A204.1 (cell line): ENCODE results near the gene NFKB1.

ENCODE experiments used
- FAIRE-seq: peaks from 2 replicates; lab custom pipeline; 2012; peaks lifted over from hg19 to GRCh38; lab: Jason Lieb, UNC

Gene NFKB1

GRCh38 chr4:102533904-102534303 lies 32.7 kb downstream of the NFKB1 start:
- no peak for FAIRE-seq

- no peak for FAIRE-seq
Measured at GRCh38 chr4:102534845-102535244, 33.7 kb downstream of the NFKB1 start.

DNA sequence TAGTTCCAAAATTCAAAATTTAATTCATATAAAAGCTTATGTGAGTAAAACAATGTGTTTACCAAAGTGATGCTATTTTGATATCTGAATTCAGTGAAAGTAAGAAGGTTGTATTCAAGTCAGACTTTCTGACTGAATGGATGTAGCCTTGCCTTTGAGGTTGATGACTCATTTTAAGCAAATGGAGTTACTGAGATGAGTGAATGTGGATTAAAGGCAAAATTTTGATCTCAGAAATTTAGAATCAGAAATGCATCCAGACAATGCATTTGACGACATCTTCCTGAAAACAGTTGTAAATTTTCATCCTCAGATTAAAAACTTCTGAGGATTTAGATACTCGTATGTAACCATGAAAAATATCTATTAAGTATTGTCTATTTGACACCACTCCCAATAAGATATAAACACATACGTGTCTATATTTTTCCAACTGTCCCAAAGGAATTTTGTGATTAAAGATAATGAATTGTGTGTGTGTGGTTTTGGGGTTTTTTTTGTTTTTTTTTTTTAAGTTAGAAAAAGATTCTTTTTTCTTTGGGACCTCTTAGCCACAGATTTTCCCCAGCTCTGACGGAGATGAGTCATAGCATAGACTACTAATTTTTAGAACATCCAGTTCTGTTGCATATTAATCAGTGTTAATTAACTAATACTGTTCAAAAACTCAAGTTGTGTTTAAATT lies 34.4 kb downstream of the NFKB1 start:
- no peak for FAIRE-seq

GRCh38 chr4:102536768-102537167 lies 35.6 kb downstream of the NFKB1 start:
- FAIRE-seq = peak; percentile 25

DNA sequence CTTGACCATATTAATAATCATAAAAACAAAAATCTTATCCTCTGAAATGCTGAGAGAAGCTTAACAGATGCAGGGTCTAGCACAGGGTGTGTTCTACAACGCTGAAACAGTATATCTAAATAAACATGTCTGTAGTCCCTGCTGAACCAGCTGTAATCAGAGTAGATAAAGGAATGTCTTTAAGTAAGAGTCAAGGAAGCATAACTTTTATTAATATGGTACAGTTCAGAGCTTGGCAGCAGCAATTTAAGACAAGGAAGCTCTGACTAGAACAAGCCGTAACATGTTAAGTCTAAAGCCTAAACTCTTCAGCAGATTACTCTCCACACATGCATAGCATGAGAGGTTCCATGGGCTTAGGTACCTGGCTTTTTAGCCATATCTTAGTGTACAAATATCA lies 36.1 kb downstream of the NFKB1 start:
- no peak for FAIRE-seq

DNA sequence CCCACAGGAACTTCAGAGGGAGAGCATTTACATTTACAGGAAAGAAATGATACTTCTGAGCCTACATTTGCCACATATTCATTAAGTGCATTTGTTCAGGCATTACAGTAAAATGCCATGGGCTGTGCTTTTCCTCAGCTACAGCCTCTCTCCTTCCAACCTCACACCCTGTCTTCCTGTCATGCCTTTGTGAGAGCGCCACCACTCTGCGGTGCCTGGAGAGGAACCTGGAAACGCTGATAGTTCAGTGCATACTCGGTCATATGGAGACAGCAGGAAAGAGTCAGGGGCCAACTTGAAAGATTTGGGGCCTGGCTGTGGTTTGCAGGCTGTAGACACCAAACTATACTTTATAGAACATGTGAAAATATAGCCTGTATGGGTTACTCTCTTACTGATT lies 40.5 kb downstream of the NFKB1 start:
- no peak for FAIRE-seq

DNA sequence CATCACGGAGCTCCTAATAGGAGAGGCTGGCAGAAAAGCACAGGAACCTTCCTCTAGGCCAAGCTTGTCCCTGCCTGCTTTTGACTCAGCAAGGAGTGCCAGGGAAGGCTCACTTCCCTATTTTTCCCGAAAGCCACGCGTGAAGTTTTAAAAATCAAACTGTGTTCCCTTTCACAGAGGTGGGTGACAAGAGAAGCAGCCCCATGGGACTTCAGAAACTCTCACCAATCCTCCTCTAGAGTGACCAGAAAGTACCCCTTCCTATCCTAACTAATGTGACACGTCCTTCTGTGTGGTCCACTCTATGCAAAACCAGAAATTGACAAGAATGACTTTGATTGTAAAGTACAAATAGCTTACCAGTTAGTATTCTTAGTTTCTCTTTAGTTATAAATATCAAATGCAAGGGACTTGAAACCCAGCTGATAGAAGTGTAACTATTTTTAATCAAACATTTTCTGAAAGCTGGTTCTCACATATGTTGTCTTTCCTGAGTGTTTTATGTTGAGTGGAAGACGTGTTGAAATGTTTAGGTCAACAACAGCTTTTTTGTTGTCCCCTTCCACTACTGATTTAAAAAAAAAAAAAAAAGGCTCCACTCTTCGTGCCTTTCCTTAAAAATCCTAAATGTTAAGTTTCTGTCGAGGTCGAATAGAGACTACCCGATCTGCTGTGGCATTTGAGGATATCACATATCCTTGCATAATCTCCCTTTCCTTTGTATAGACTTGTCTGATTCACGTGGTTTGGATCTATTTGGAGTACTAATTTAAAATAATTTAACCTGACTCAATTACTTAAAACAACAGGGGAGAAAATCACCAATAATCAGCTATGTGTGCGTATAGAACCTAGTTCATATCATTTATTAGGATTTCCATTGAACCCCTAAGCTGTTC lies 42.1 kb downstream of the NFKB1 start:
- FAIRE-seq = no peak

- FAIRE-seq = no peak
Measured at GRCh38 chr4:102546635-102547034, 45.5 kb downstream of the NFKB1 start.

- FAIRE-seq = no peak
Measured at GRCh38 chr4:102547973-102548372, 46.8 kb downstream of the NFKB1 start.

DNA sequence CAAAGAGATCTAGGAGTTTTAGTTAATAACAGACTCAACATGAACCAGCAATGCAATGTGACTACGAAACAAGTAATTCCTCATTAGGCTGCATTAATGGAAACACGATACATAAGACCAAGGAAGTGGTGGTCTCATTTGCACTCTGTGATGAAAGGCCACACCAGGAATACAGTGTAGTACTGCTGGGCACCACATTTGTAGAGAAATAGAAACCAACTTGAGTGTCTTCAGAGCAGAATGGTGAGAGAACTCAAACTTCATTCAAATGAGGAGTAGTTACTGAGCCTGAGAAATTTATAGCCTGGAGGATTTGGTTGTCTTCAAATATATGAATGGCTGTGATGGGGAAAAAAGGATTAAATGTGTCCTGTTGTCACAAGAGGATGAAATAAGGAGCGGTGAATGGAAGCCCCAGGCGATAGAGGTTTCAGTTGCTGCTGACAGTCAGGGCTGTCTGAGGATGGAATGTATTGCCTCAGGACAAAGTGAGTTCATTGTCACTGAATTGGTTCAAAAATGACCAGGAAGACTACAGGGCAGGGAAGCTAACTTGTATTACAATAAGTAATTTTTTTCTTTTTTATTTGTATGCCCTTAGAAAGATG lies 50.9 kb downstream of the NFKB1 start:
- FAIRE-seq = no peak

- no peak for FAIRE-seq
Measured at GRCh38 chr4:102552781-102553180, 51.6 kb downstream of the NFKB1 start.

DNA sequence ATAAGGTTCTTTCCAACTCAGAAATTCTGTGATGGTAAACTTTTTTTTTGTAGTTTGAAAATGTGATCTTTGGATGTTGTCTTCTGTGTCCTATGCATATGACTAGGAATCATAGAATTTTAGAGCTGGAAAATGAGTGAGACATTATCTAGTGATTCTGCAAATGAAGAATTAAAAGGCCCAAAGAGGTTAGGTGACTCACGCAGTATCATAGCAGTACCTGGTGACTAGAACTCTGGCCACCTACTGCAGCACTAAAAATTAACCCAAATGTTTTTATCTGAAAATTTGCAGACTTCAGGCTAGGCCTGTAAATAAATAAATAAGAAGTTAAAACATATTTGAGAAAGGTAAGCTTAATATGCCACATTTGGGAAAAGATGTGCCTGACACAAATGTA lies 52.8 kb downstream of the NFKB1 start:
- no peak for FAIRE-seq

GRCh38 chr4:102554482-102554881 lies 53.3 kb downstream of the NFKB1 start:
- FAIRE-seq = no peak

DNA sequence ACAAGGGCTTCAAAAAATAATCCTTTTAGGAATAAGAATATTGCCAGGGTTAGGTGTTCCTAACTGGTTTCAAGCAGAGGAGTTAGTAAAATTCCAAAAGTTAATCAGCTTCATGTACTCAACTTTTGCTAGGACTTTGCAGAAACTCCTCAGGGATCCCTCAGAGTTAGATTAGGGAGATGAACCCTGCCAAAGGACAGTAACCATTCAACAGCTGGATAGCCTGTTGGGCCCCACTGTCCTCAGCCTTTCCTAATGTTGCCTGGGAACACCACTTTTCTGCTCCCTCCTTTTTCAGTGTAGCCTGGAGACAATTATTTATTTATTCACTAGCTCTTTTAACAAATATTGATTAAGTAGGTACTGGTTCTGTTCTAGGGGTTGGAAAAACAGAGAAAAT lies 53.8 kb downstream of the NFKB1 start:
- no peak for FAIRE-seq

GRCh38 chr4:102557636-102558035 lies 56.5 kb downstream of the NFKB1 start:
- FAIRE-seq = no peak

DNA sequence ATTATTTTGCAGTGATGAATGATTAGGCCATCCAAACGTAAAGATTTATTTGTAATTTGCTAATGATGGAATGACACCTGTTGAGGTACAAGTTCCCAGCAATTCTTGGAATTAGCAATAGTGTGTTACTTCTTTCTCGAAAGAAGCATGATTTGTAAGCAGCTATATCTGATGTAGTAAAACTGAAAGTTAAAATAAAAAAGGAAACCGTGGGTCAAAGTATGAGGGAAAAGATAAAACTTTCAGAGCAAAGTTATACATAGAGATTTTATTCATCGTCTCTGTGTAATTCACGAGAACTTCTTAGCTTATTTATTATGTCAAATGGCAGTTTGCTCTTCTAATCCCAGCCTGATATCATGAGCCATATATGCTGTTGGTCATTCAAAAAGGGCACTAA lies 59.0 kb downstream of the NFKB1 start:
- no peak for FAIRE-seq

DNA sequence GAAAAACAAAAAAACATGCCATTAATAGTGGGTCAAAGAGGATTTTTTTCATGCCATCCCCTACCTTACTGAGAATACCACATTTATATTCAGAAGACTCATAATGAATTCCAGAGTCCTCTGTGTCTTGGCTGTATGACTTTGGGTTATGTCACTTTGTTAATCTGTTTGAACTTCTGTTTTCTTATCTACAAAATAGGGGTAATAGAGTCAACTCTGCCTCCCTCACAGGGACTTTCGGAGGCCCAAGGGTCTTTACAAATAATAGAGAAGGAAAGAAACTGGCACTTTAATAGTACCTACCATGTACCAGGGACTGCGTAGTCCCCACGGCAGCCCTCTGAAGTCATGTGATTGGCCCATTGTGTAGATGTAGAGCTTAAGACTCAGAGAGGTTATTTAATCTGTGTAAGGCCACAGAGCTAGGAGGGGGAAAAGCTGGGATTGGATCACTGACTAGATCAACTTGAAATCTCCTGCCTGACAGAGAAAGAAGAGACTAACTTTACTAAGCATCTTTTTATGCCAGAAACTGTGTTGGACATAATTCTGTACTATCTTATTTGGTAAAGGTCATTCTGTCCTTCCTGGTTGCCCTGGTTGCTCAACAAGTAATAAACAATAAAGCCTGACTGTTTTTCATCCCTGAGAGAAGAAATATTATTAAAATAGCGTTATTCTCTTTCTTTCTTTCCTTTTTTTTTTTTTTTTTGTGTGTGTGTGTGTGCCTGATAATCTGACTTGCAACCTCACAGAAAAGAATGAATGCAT lies 59.6 kb downstream of the NFKB1 start:
- no peak for FAIRE-seq

DNA sequence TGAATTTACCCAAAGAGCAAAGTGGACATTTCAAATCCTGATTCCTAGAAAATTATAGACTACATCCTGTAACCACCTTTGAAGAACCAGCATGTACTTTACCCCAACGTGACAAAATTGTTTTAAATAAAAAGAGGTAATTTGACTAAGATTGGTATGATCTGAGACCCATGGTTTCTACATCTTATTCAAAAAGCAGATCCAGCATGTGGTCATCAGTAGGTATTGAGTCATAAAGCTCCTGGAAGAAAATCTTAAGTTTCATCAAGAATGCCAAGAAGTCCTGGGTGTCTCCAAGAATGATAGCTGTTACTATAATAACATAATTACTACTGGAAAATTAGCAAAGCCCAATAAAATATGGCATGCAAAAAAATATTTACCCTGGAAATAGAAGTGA lies 61.8 kb downstream of the NFKB1 start:
- FAIRE-seq = no peak

DNA sequence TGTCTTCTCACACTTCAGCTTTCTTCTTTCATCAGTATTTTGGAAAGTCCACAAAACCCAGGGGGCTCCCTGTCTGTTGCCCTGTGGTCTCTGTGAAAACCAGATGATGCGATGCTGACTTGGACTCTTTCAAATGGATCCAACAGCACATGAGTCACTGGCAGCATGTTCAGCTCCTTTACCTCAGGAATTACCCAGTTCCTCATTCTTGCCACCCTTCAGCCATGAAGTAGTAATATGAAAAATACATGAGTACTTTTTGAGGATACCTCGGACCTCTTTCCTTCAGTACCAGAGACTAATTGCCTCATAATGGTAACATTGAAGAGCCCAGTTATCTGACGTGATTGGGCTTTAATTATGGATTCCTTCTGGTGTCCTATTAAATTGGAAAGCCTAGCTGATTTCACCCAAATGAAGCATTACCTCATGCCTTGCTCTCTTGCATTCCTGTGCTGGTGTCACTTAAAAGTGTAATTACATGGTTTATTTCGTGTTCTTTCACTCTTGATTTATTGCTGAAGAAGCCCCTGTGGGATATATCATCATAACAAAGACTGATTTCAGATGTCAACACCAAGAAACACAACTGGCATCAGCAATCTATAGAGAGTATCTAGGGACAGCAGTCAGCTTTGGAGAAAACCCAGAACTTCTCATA lies 63.4 kb downstream of the NFKB1 start:
- no peak for FAIRE-seq

DNA sequence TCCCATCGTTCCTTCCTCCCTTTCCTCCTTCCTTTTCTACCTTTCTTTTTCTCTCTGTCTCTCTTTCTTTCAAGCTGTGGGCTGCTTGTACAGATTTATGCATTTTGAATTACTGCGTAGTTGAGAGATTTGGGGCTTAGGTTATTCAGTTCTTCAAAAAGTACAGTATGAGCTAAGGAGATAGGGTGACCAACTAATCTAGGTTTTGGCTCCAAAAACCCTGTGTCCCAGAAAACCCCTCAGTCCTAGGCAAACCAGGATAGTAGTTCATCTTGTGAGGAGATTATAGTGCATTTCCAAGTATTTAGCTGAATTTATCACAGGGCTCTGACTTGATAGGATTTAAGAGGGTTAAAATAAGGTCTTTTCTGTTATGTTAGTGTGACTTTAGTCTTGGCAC lies 64.5 kb downstream of the NFKB1 start:
- no peak for FAIRE-seq

DNA sequence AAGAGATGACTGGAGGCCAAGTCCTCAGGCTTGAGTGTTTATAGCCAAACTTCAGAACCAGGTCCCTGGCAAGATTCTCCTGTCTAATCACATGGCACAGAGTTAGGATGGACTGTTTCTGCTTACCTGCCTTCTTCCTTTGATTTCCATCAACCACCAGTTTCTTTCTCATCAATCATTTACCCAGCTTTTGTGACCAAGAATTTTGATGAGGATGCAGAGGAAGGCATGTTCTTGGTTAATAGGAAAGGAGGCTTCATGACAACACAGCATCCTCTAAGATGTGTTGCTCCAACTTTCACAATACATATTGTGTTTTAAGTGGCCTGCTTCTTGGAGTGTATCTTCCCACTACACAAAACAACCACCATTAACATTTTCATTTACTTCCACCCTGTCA lies 65.3 kb downstream of the NFKB1 start:
- no peak for FAIRE-seq

- no peak for FAIRE-seq
Measured at GRCh38 chr4:102567427-102567826, 66.3 kb downstream of the NFKB1 start.
